ENCODE data around the gene ITLN1. TPM values are rescaled to one million over a fixed set of nuclear protein-coding genes. Genes with fewer than 3 reads are reported as not detected.

Gene ITLN1
- total RNA-seq, 1 donor from 2014 or later: not detected

DNA sequence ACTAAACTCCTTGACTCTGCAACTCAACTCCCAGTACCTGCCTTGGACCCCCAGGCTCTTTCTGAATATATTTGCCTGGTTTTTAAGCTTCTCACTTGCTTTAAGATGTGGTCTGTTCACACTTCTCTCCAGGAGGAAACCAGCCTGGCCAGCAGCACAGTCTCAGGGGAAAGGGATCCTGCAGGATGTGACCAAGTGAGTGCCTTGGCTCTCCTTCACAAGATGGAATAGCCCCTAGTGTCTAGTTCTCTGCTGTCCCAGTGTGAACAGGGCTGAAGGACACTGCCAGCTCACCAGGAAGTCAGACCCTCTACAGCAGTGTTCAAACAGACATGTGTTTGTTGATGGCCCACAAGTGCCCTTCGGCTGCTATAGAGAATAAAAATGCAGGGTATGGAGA lies 55.2 kb downstream of the ITLN1 start:
- no peak for DNase-seq (ENCODE audit: low spot score in 2 of 2)
- no peak for FAIRE-seq

DNA sequence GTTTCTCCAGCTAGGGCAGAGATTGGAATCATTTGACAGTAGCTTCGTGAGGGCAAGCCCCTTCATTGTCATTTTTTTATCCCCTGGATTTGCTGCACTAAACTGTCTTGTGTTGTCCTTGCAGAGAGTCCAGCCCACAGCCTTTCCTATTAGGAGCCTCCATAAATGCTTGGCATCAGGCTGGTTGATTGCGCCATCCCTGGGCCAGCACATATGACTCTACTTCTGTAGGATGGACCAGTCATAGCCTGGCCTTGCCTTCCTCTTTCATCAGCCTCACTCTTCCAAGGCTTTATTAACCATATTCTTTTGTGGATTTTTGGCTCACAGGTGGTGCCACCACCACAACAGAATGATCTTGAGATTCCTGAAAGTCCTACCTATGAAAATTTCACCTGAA lies 57.6 kb downstream of the ITLN1 start:
- DNase-seq (ENCODE audit: low spot score in 2 of 2): no peak
- FAIRE-seq: no peak

DNA sequence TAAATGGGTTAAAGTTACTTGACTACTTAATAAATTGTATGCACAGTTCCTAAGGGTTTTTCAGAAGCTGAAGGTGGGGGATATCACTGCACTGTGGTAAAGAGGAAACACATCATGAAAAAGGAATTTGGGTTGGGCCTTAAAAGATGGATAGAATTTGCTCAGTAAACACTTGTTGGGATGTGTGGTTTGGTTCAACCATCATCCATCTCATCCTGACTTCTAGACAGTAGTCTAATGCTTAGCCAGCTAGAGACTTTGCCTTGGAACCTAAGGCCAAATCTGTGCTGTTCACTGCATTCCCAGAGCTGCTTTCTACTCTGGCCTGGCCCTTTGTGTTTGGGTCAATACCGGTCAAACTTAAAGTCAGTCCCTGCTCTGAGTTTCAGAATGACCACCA lies 58.4 kb downstream of the ITLN1 start:
- no peak for DNase-seq (ENCODE audit: low spot score in 2 of 2)
- FAIRE-seq: no peak

Other genes starting within 250 kb of the ITLN1 start
- not detected for gene SLAMF1, start 238.1 kb downstream of the ITLN1 start, total RNA-seq
- 0.82 TPM for gene CD48, start 173.4 kb downstream of the ITLN1 start, total RNA-seq
- gene SLAMF7, start 145.9 kb downstream of the ITLN1 start, total RNA-seq: not detected
- gene LY9, start 89.0 kb downstream of the ITLN1 start, total RNA-seq: not detected
- not detected for gene CD244, start 22.3 kb downstream of the ITLN1 start, total RNA-seq
- gene ITLN2, start 69.6 kb upstream of the ITLN1 start, total RNA-seq: not detected
- gene F11R, start 136.0 kb upstream of the ITLN1 start, total RNA-seq: 9.4 TPM
- 32.6 TPM for gene TSTD1, start 153.8 kb upstream of the ITLN1 start, total RNA-seq
- gene USF1, start 160.8 kb upstream of the ITLN1 start, total RNA-seq: 186 TPM
- gene ARHGAP30, start 184.7 kb upstream of the ITLN1 start, total RNA-seq: 0.82 TPM
- not detected for gene NECTIN4, start 204.4 kb upstream of the ITLN1 start, total RNA-seq
- 4.5 TPM for gene KLHDC9, start 213.2 kb upstream of the ITLN1 start, total RNA-seq
- gene PFDN2, start 232.9 kb upstream of the ITLN1 start, total RNA-seq: 53.8 TPM
- 14.7 TPM for gene NIT1, start 232.9 kb upstream of the ITLN1 start, total RNA-seq
- gene DEDD, start 247.5 kb upstream of the ITLN1 start, total RNA-seq: 21.6 TPM

Data from frontal cortex (tissue), 4 donors.